GM19328 (cell line): ENCODE measurements around the gene SERINC2.
"Not testable (repeated sequence)": the region's sequence is repeated elsewhere in the genome, so short reads cannot be mapped to it uniquely, and the experiment has no call there.

Source experiments
- ATAC-seq: cut with Tn5 transposase; IDR thresholded peaks from one replicate; pipeline ENCODE4 v1.9.1; 2021; ENCODE audit warnings: mild to moderate bottlenecking, moderate library complexity; ENCODE audit not compliant: unreplicated experiment

Gene SERINC2

GRCh38 chr1:31458287-31458896 lies 45.4 kb downstream of the SERINC2 start:
- ATAC-seq, result no peak

- no peak for ATAC-seq
Measured at GRCh38 chr1:31460027-31460426, 47.0 kb downstream of the SERINC2 start.

GRCh38 chr1:31467005-31467674 lies 54.1 kb downstream of the SERINC2 start:
- ATAC-seq, result no peak

- ATAC-seq, result no peak
Measured at GRCh38 chr1:31470794-31471315, 57.8 kb downstream of the SERINC2 start.

- ATAC-seq, result not testable (repeated sequence)
Measured at GRCh38 chr1:31471452-31472313, 58.7 kb downstream of the SERINC2 start.

- not testable (repeated sequence) for ATAC-seq
Measured at GRCh38 chr1:31472314-31472651, 59.3 kb downstream of the SERINC2 start.

- ATAC-seq, result not testable (repeated sequence)
Measured at GRCh38 chr1:31472673-31473072, 59.7 kb downstream of the SERINC2 start.

- ATAC-seq, result not testable (repeated sequence)
Measured at GRCh38 chr1:31473508-31473907, 60.5 kb downstream of the SERINC2 start.

GRCh38 chr1:31474567-31474966 lies 61.6 kb downstream of the SERINC2 start:
- not testable (repeated sequence) for ATAC-seq

GRCh38 chr1:31476891-31477846 lies 64.2 kb downstream of the SERINC2 start:
- no peak for ATAC-seq

- no peak for ATAC-seq
Measured at GRCh38 chr1:31478167-31478566, 65.2 kb downstream of the SERINC2 start.

GRCh38 chr1:31479811-31480210 lies 66.8 kb downstream of the SERINC2 start:
- no peak for ATAC-seq

GRCh38 chr1:31480426-31480825 lies 67.4 kb downstream of the SERINC2 start:
- not testable (repeated sequence) for ATAC-seq

- no peak for ATAC-seq
Measured at GRCh38 chr1:31482482-31483011, 69.5 kb downstream of the SERINC2 start.

- no peak for ATAC-seq
Measured at GRCh38 chr1:31483012-31483946, 70.3 kb downstream of the SERINC2 start.
